DMS153 (cell line): ENCODE measurements around the gene CD7.
"Not testable (repeated sequence)": the region's sequence is repeated elsewhere in the genome, so short reads cannot be mapped to it uniquely, and the experiment has no call there.

Experiments
- DNase-seq: peaks from one replicate; lab custom pipeline; 2025; lab: John Stamatoyannopoulos, UW

CD7 gene

DNA sequence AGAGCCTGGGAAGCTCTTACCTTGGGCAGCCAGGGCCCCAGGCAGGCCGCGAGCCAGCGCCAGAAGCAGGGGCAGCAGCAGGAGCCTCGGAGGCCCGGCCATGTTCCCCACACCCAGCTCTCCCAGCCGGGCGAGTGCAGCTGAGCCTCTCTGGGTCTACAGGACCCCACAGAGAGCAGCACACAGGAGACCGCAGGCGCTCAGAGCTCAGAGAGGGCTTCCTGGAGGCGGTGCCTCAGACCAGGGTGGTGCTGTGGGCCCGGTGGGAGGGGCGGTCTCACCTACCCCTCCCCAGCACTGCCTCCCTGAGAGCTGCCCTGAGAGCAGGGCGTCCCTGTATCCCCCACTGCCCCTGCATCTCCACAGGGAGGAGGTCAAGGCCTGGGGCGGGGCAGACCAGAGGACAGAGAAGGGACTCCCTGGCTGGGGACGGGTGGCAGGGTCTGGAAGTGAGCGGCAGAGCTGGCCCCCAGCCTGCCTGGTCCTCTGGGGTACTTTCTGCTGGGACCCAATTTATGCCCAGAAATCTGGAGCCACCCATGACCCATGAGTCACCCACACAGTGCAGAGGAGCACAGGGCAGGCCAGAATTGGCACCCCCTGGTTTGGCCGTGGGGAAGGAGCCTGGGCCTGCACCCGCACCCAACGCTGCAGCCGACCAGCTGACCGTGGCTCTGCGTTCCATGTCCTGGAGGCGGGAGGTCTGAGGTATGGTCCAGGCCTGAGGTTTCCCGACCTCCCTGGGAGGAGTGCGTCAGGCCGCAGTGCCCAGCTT is at the start of gene CD7:
TSS of gene CD7 (minus strand) at position 215 of the 775 bp plus-strand sequence. CDS start at position 102, 113 bp downstream.
- no peak for DNase-seq

DNA sequence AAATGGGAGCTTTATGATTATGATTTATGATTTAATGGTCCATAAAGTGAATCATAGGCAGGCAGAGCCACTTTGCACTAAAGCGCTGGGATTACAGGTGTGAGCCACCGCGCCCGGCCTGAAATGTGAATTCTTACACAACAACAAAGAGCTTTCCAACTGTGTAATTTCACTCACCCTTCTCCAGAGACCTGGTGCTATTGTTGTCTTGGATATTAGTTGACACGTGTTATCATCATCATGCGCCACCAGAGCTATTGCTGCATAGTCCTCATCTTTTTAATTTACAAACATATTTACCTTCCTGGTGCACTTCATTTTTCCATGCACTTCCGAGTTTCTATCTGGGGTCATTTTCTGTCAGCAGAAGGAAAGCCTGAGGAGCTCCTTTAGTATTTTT is 49.3 kb upstream of the CD7 start:
- DNase-seq: peak; percentile 56

DNA sequence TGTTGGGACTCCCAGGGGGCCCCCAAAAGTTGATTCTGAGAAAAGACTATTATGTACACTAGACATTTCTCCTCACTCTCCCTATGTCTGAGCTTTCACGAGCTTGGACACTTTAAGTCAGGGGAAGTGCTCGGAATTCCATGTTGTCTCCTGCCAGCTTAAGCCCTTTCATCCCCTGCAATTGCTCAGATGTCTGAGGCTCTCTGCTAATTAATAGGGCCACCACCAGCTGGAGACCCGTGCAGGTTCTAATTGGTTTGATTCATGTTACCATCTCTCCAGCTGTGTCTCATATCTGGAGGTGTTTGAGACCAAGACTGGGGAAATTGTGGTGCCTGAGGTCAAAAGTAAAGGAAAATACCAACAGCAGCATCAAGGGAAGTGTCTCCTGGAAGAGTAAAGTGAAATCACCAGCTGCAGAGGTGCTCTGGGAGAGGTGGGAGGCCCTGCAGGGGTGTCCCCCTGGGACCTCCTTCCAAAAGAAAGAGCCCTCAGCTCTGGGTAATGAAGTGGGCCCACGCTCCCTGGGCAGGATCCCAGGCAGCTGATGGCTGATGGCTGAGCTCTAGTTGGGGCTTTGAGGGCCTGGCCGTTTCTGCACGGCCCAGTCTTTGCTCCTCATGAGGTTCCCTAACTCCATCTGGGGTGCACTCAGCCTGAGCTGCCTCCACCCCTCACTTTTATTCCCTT is 48.3 kb upstream of the CD7 start:
- DNase-seq: no peak

DNA sequence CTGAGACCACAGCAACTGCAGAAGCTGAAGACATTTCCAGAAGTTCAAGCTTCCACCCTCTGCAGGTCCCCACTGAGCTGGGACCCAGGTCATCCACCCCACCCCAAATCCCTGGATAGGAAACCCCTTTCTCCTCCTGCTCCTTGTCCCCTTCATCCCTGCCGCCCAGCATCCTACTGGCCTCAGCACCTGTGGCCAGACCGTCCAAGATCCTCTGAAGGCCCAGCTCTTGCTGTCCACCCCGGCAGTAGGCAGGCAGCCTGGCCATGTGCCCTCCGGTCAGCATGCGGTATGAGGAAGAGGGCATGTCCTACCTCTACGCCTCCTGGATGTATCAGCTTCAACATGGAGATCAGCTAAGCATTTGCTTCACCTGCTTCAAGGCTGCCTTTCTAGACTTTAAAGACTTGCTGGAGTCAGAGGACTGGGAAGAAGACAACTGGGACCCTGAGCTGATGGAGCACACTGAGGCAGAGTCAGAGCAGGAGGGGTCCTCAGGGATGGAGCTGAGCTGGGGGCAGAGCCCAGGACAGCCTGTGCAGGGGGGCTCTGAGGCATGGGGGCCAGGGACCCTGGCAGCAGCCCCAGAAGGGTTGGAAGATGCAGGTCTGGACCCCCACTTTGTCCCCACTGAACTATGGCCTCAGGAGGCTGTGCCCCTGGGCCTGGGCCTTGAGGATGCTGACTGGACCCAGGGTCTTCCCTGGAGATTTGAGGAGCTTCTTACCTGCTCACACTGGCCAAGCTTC is 44.7 kb upstream of the CD7 start:
- no peak for DNase-seq

DNA sequence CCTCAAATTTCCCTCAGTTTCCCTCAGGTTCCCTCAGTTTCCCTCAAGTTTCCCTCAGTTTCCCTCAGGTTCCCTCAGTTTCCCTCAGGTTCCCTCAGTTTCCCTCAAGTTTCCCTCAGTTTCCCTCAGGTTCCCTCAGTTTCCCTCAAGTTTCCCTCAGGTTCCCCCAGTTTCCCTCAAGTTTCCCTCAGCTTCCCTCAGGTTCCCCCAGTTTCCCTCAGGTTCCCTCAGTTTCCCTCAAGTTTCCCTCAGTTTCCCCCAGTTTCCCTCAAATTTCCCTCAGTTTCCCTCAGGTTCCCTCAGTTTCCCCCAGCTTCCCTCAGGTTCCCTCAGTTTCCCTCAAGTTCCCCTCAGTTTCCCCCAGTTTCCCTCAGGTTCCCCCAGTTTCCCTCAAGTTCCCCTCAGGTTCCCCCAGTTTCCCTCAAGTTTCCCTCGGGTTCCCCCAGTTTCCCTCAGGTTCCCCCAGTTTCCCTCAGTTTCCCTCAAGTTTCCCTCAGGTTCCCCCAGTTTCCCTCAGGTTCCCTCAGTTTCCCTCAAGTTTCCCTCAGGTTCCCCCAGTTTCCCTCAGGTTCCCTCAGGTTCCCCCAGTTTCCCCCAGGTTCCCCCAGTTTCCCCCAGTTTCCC is 42.2 kb upstream of the CD7 start:
- not testable (repeated sequence) for DNase-seq

DNA sequence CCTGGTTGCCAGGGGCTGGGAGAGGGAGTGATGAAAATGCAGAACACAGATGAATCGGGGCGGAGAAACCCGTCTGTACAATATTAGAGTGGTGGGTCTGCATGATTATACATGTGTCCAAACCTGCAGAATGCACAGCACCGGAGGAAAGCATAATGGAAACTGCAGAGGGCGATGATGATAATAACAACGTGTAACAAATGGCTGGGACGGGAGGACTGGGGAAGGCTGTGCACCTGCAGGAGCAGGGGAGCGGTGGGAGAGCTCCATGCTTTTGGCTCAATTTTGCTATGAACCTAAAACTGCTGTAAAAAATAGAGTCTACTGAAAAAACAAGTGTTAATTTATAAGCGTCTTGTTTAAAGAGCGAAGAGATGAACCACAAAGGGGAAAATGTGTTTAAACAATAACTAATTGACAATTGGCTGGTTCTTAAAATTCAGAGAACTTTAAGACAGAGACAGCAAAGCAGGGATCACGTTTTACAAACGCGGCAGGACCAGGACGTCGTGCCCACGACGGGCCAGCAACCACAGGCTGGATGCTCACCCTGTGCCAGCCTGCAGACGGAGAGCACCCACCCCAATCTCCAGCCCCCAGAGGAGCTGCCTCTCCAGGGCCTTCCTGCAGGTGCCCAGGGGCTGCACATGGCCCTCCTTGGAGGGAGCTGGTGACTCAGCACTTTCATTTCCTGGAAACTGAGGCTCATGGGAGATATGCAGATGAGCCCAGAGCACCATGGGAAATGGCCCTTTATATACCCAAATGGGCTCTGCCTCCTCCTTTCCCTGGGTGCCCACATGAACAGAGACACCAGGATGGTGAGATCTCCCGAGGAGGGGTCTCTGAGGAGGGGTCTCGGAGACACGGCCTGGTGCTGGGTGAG is 41.3 kb upstream of the CD7 start, which contains the start of gene TEX19:
TSS of gene TEX19 (plus strand) at position 783 of the 886 bp plus-strand sequence. CDS start 2,904 bp downstream, outside the sequence.
- peak; percentile 73 for DNase-seq

DNA sequence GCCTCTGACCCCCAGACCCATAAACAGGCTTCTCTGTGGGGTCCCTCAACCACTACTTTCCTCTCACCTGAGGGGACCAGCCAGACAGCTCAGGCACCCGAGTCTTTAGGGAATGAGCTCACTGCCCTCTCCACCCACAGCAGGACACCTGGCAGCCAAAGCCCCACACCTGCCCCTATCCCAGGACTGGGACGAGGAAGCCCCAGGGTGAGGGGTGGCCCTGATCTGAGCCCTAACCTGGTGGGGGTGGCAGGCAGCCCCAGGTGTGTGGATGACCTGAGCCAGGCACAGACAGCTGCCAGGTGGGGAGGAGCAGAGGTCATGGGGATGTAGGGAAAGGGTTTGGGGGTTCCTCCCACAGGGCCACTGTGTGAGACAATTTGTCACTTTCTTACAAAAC is 40.0 kb upstream of the CD7 start:
- no peak for DNase-seq

DNA sequence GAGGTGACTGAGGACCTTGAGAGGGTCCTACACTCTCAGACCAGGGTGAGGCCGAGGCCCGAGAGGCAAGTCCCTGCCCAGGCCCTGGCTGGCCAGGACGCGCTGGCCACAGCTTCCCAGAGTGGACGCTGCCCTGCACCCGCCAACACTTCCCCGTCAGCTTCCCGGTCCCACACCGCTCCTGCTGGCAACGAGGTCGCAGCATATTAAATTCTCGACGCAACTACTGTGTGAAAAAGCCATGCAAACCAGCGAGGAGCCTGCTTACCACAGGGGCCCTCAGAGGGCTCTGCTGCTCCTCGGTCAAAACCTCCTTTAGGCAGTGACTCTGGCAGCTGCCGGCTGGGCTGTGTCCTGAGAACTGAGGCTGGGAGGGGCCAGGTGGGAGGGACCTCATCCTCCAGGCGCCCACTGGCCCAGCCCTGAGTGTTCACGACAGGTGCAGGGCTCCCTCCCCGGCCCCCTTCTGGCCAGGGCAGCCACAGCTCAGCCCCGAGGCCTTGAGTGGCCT is 39.5 kb upstream of the CD7 start:
- peak; percentile 46 for DNase-seq

DNA sequence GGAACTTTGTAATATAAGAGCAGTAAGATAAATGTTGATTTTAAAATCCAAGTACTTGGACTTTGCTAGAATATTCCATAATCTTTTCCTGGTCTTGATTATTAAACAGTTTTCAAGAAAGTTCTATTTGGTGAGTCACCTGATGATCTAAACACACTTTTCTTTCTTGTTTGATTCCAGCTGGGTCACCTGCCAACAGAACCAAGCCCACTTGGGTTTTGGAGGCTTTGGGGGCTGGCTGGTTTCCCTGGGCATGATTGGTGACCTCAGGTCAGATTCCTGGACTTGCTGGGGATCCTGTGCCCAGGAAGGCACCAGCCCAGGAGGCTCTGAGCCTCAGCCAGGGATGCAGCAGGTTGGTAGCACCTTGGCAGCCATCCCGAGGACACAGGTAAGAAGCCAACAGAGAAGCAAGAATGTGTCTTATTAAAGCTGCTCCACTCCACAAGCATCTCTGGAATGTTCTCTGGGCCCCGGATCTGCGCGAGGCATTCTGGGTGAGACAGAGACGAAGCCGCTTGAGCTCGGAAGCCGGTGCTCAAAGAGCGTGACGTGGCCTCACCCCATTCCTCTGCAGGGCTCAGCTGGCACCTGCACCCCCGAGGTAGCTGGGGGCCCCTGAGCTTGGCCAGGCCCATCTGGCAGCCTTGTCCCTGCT is 38.5 kb upstream of the CD7 start:
- DNase-seq: no peak

DNA sequence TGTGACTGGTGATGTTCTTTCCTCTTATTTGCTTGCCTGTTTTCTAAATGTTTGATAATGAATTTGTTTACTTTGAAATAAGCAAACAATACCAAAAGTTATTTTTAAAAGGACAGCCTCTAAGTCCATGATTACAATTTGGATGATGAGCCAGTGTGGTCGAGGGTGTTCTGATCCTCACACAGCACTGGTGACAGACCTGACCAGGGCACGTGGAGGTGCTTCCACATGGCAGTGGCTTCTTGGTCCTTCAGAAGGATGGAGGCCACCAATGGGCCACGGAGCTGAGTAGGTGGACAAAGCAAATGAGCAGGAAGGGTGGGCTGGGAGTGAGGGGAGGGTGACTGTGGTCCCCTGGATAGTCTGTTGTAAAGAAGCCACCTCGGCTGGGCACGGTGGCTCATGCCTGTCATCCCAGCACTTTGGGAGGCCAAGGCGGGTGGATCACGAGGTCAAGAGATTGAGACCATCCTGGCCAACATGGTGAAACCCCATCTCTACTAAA is 37.4 kb upstream of the CD7 start:
- DNase-seq: no peak

DNA sequence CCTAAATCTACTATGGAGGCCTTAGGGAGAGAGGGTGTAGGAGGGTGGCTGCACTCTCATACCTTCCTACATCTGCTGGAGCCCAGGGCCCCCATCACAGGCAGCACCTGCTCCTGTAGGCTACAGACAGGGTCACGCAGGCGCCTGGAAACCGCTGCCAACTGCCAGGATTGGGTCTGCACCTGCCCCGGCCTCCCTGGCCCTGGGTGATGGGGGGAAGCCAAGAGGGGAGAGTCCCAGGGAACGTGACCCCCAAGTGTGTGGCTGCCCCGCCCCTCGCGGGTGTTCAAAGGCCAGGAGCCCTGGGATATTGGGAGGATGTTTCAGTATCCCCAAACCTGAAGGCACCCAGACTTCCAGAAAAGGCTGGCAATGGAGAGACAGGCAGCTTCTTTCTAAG is 36.1 kb upstream of the CD7 start:
- no peak for DNase-seq

DNA sequence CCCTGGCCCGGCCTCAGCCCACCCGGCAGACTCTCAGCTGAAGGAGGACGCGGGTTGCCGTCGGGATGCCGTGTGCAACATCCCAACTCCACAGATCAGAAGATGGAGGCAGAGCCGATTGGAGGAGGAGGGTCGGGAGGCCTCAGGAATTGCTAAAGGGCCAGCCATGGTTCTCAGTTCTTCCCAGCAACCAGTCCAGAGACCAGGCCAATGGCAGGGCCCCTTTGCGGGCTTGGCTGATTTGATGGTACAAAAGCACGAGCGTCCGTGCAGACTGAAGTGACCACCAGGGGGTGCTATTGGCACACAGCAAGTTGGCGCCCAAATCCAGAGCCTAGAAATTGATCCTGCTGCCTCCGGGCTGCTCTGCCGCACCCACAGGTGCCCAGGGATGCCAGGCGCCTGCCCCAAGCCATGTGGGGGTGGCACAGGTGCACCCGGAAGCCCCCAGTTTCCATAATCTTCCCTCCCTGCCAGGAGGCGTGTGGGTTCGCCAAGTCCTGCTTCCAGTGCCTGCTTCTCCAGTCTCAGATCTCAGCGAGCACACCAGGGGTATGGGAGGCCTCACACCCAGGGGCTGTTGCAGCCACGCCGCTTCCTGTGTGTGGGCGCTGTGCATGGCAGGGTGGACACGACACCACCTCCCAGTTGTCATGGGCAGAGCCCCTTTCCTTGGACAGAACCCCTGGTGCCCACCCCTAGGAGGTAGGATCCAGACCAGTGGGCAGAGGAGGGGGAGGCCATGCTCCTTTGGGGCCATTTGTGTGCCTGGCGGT is 34.5 kb upstream of the CD7 start:
- peak; percentile 84 for DNase-seq

DNA sequence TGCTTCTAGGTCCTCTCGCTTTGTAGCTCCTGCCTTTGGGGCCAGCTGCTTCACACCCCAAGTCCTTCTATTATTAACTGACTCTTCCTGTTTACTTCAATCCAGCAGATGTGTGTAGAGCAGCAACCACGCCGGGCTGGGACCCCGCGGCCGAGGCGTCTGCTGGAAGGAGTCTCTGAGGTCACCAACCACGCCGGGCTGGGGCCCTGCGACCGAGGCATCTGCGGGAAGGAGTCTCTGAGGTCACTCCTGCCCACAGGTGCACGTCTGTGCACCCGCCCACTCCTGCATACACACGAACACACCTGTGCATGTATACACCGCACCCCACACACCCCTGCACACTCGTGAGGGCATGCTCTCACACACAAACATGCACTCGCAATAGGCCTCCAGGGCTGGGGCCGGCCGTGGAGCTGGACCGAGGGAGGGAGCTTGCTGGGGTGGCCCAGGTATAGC is 33.9 kb upstream of the CD7 start:
- DNase-seq: no peak

DNA sequence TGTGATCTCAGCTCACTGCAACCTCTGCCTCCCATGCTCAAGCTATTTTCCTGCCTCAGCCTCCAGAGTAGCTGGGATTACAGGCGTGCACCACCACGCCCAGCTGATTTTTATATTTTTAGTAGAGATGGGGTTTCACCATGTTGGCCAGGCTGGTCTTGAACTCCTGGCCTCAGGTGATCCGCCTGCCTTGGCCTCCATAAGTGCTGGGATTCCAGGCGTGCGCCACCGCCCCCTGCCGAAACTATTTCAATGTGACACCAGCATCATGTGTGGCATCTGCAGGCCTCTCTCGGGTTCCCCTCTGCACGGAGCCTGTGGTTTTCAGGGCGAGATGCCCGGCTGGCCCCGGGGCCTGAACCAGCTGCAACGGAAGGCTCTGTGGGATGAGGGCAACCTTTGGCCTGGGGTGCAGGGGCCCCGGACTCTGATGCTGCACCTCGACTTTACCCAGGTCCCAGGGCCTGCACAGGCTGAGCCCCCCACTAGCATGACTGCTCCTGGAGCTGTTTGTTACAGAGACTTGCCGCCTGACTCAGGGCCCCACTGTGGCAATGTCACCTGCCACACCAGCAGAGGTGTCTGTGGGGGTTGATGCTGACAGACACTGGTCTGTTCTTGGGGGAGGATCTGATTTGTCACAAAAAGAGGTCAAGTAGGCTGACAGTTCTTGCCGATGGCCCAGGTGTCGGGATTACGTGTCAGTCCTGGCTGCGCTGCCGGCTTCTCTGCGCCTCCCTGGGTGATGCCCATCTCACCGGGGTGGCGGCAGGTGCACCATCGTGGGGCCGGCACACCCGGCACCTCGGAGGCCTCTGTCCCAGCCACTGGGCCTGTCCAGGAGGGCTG is 33.0 kb upstream of the CD7 start:
- no peak for DNase-seq

DNA sequence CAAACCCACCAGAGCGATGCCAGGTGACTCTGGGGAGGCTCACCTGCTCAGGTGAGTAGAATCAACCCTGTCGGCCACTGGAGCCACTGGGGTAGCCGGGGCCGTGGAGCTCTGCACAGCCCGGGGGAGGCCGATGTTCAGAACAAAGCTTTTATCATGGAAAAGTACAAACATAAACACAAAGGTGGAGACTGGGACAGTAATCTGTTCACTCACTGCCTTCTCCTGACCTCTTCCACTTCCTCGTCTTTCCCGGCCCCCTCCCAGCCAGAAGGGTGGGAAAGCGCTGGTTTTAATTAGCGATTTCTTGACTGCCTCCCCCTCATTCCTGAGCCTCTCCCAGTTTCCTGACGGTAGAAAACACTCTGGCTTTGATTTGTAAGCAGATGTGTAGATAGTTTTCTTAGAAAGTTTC is 31.9 kb upstream of the CD7 start:
- no peak for DNase-seq

DNA sequence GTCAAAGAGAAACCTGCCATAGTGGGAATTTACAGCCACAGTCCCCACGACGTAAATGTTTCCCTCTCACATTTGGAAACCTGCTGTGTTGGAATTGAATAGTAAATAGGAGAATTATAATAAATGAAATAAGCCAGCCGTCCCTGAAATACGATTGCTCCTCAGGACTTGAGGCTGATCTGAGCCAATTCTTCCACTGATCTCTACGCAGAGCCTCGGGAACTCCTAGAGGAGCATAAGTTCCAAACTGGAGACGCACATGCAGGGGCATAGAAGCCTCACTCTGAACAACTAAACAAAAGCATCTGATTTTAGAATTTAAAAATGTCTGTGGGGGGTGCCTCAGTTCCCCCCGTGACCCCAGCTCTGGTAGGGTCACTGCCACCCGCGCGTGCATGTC is 31.5 kb upstream of the CD7 start:
- no peak for DNase-seq

DNA sequence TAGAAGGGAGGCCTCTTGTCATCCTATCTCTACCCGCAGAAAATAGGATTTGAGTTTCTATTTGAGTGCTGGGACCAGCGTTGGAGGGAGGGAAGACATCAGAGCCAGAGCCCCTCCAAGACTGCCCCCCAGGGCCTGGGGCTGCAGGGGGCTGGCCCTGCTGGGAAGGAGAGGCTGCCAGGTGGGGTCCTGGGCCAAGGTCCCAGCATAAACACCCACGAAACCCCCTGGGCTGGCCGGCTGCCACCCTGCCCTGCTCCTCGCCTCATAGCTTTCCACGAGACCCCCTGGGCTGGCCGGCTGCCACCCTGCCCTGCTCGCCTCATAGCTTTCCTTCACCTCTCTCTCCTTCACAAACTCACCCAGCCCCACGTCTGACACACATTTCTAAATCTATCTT is 31.0 kb upstream of the CD7 start:
- no peak for DNase-seq

DNA sequence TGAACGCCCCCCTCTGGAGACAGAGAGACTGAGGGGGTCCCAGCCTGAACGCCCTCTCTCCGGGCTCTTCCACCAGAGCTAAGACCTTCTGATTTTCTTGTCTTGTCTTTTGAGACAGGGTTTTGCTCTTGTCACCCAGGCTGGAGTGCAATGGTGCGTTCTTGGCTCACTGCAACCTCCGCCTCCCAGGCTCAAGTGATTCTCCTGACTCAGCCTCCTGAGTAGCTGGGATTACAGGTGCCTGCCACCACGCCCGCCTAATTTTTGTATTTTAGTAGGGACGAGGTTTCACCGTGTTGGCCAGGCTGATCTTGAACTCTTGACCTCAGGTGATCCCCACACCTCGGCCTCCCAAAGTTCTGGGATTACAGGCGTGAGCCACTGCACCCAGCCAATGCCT is 30.6 kb upstream of the CD7 start:
- not testable (repeated sequence) for DNase-seq
